ENCODE data around the gene KCNK10. TPM values are rescaled to one million over a fixed set of nuclear protein-coding genes. Genes with fewer than 3 reads are reported as not detected.

The KCNK10 gene
- total and polyA plus RNA-seq, 11 donors, result 0.07 to 0.31 (median 0.20) TPM; not detected in 7

GRCh38 chr14:88201851-88202250 is 121.2 kb downstream of the KCNK10 start:
- ATAC-seq (no peak), DNase-seq (no peak)
- Histone ChIP-seq H3K4me3 (no peak overlapping the region), H3K36me3 (no peaks in the 10 kb centered on the region), H3K27ac (no peak overlapping the region), H3K27me3 (peaks cover 0 to 6% (median 0%) of the 10 kb centered on the region in 9 donors), H3K9me3 (no peaks in the 10 kb centered on the region), H3K4me1 (no peaks in the 10 kb centered on the region)
- WGBS, 4 donors, result 83 to 95% (median 88%) methylated on average over 2 of the region's 2 CpGs
- TF ChIP-seq POLR2A (IDR thresholded peaks at IDR 0.05), result no peak
- TF ChIP-seq, protein P1, sequence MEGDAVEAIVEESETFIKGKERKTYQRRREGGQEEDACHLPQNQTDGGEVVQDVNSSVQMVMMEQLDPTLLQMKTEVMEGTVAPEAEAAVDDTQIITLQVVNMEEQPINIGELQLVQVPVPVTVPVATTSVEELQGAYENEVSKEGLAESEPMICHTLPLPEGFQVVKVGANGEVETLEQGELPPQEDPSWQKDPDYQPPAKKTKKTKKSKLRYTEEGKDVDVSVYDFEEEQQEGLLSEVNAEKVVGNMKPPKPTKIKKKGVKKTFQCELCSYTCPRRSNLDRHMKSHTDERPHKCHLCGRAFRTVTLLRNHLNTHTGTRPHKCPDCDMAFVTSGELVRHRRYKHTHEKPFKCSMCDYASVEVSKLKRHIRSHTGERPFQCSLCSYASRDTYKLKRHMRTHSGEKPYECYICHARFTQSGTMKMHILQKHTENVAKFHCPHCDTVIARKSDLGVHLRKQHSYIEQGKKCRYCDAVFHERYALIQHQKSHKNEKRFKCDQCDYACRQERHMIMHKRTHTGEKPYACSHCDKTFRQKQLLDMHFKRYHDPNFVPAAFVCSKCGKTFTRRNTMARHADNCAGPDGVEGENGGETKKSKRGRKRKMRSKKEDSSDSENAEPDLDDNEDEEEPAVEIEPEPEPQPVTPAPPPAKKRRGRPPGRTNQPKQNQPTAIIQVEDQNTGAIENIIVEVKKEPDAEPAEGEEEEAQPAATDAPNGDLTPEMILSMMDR (IDR thresholded peaks at IDR 0.05), result no peak
- intact Hi-C loops (cut with DNase I), result no loop called here

DNA sequence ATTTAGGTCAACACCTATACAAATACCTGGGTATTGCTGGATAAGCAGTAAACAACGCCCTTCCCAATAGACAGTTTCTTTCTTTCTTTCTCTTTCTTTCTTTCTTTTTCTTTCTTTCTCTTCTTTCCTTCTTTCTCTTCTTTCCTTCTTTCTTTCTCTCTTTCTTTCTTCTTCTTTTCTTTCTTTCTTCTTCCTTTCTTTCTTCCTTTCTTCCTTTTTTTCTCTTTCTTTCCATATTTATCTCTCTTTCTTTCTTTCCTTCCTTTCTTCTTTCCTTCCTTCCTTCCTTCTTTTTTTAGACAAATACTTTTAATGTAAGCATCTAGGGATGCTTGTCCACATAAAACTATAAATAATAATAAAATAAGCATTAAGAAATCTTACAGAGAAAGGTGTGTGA is 123.2 kb downstream of the KCNK10 start:
- Histone ChIP-seq H3K4me1 (no peaks in the 10 kb centered on the region), H3K27me3 (peaks cover 0 to 23% (median 11%) of the 10 kb centered on the region in 9 donors), H3K9me3 (no peaks in the 10 kb centered on the region), H3K4me3 (no peak overlapping the region), H3K36me3 (no peaks in the 10 kb centered on the region), H3K27ac (no peak overlapping the region)
- intact Hi-C loops (cut with DNase I), result loop anchor here in 3 of 10 donors (10.0 kb wide), 2 partner anchors 165 to 185 kb away; partner anchors contain the start of gene SPATA7 (in 2 of the 3)
- DNase-seq, result no peak
- WGBS, 4 donors, result 92 to 98% (median 95%) methylated on average over 1 of the region's 1 CpG
- ATAC-seq, result no peak
- TF ChIP-seq POLR2A (IDR thresholded peaks at IDR 0.05), result no peak
- TF ChIP-seq, protein P1 (IDR thresholded peaks at IDR 0.05), result no peak

- Histone ChIP-seq H3K4me3 (no peak overlapping the region), H3K36me3 (no peaks in the 10 kb centered on the region), H3K27ac (no peak overlapping the region), H3K9me3 (no peaks in the 10 kb centered on the region), H3K27me3 (peaks cover 0 to 35% (median 15%) of the 10 kb centered on the region in 9 donors), H3K4me1 (no peaks in the 10 kb centered on the region)
- no peak for TF ChIP-seq POLR2A (IDR thresholded peaks at IDR 0.05)
- TF ChIP-seq, protein P1 (IDR thresholded peaks at IDR 0.05), result no peak
- 93 to 97% (median 95%) methylated on average over 1 of the region's 1 CpG for WGBS, 4 donors
- intact Hi-C loops (cut with DNase I), result loop anchor here in 3 of 10 donors (10.0 kb wide), 2 partner anchors 166 to 186 kb away; partner anchors contain the start of gene SPATA7 (in 2 of the 3)
- ATAC-seq, result no peak
- DNase-seq, result no peak
These were observed 124.6 kb downstream of the KCNK10 start for GRCh38 chr14:88198446-88198845.

GRCh38 chr14:88196925-88197324 is 126.1 kb downstream of the KCNK10 start:
- no peaks in the 10 kb centered on the region for H3K4me1 ChIP-seq
- TF ChIP-seq, protein P1 (IDR thresholded peaks at IDR 0.05), result no peak
- TF ChIP-seq POLR2A (IDR thresholded peaks at IDR 0.05), result no peak
- no peak for ATAC-seq
- no peak overlapping the region for H3K27ac ChIP-seq
- 90 to 100% (median 95%) methylated on average over 1 of the region's 1 CpG for WGBS, 4 donors
- peaks cover 0 to 46% (median 22%) of the 10 kb centered on the region in 9 donors for H3K27me3 ChIP-seq
- intact Hi-C loops (cut with DNase I), result loop anchor here in 3 of 10 donors (10.0 kb wide), 2 partner anchors 168 to 188 kb away; partner anchors contain the start of gene SPATA7 (in 2 of the 3)
- H3K36me3 ChIP-seq, result no peaks in the 10 kb centered on the region
- H3K4me3 ChIP-seq, result no peak overlapping the region
- DNase-seq, result no peak
- H3K9me3 ChIP-seq, result no peaks in the 10 kb centered on the region
